Loucy (cell line): Measurements from ENCODE around the gene C2orf92.
"Not testable (repeated sequence)": the region's sequence is repeated elsewhere in the genome, so short reads cannot be mapped to it uniquely, and the experiment has no call there.

Experiments
- H2AFZ ChIP-seq: fragments of 200-600 bp; sonication (generic); 2 replicates; pipeline ENCODE4 v1.6.0; 2016; ENCODE audit warnings: antibody characterized with exemption, mild to moderate bottlenecking, low read length, moderate library complexity
- H3F3A ChIP-seq: fragments of 200-600 bp; 2 replicates; pipeline ENCODE4 v1.6.0; 2016; ENCODE audit warnings: antibody characterized with exemption, low read depth, mild to moderate bottlenecking
- H3K27me3 ChIP-seq: fragments of 200-600 bp; sonication (generic); 2 replicates; pipeline ENCODE4 v1.6.1; 2014; ENCODE audit warnings: low read length, mild to moderate bottlenecking; ENCODE audit not compliant: insufficient read depth, poor library complexity, severe bottlenecking
- H3K36me3 ChIP-seq: fragments of 200-600 bp; sonication (generic); 2 replicates; pipeline ENCODE4 v1.6.1; 2016; ENCODE audit warnings: low read length; ENCODE audit not compliant: insufficient read depth
- H3K4me1 ChIP-seq: fragments of 200-600 bp; sonication (generic); 2 replicates; pipeline ENCODE4 v1.5.1; 2014; ENCODE audit warnings: low read length, mild to moderate bottlenecking; ENCODE audit not compliant: insufficient read depth, poor library complexity, severe bottlenecking
- H3K4me2 ChIP-seq: fragments of 200-600 bp; sonication (generic); 2 replicates; pipeline ENCODE4 v1.6.0; 2014; ENCODE audit warnings: antibody characterized with exemption, low read length, low read depth, mild to moderate bottlenecking; ENCODE audit not compliant: poor library complexity, severe bottlenecking
- H3K4me3 ChIP-seq: fragments of 200-600 bp; sonication (generic); 2 replicates; pipeline ENCODE4 v1.5.1; 2014; ENCODE audit warnings: low read length, mild to moderate bottlenecking, mixed read lengths; ENCODE audit not compliant: poor library complexity, severe bottlenecking
- H3K79me2 ChIP-seq: fragments of 200-600 bp; sonication (generic); 2 replicates; pipeline ENCODE4 v1.6.1; 2014; ENCODE audit warnings: low read length; ENCODE audit not compliant: insufficient read depth
- H3K9ac ChIP-seq: fragments of 200-600 bp; sonication (generic); 2 replicates; pipeline ENCODE4 v1.6.0; 2014; ENCODE audit warnings: mild to moderate bottlenecking, low read depth, low read length, moderate library complexity; ENCODE audit not compliant: poor library complexity, severe bottlenecking
- H3K9me2 ChIP-seq: fragments of 200-600 bp; sonication (generic); replicated peaks from 2 replicates; pipeline ENCODE4 v1.6.1; 2016; ENCODE audit warnings: low read depth, low read length, mixed read lengths
- H3K9me3 ChIP-seq: fragments of 200-600 bp; sonication (generic); 2 replicates; pipeline ENCODE4 v1.6.1; 2014; ENCODE audit warnings: mild to moderate bottlenecking, antibody characterized with exemption, low read length, low read depth; ENCODE audit not compliant: insufficient read depth
- H4K20me1 ChIP-seq: fragments of 200-600 bp; sonication (generic); 2 replicates; pipeline ENCODE4 v1.6.0; 2014; ENCODE audit warnings: antibody characterized with exemption, low read length, mild to moderate bottlenecking; ENCODE audit not compliant: insufficient read depth, poor library complexity, severe bottlenecking
- CTCF ChIP-seq: fragments of 200-600 bp; sonication (generic); conservative IDR thresholded peaks from 2 replicates; pipeline ENCODE4 v1.5.1; 2014; ENCODE audit warnings: mild to moderate bottlenecking, antibody characterized with exemption, low read length
- EZH2phosphoT487 ChIP-seq: fragments of 200-600 bp; IDR thresholded peaks from 2 replicates; pipeline ENCODE4 v1.6.1; 2018; ENCODE audit warnings: antibody characterized with exemption, mild to moderate bottlenecking, moderate library complexity, borderline replicate concordance

The C2orf92 gene

GRCh38 chr2:97676620-97677019, 7.1 kb downstream of the C2orf92 start:
- TF ChIP-seq CTCF (no peak), EZH2phosphoT487 (no peak)
- Histone ChIP-seq H2AFZ (no peak overlapping the region), H3K9ac (no peak overlapping the region), H3K4me1 (no peaks in the 10 kb centered on the region), H3K79me2 (no peaks in the 10 kb centered on the region), H3K4me2 (no peak overlapping the region), H3K4me3 (no peak overlapping the region), H3K36me3 (no peaks in the 10 kb centered on the region), H3F3A (no peaks in the 10 kb centered on the region), H3K9me3 (no peaks in the 10 kb centered on the region), H3K9me2 (no peaks in the 10 kb centered on the region), H3K27me3 (no peaks in the 10 kb centered on the region), H4K20me1 (no peaks in the 10 kb centered on the region)

GRCh38 chr2:97677480-97677879, 8.0 kb downstream of the C2orf92 start:
- Histone ChIP-seq H3F3A (no peaks in the 10 kb centered on the region), H4K20me1 (no peaks in the 10 kb centered on the region), H3K36me3 (no peaks in the 10 kb centered on the region), H3K4me2 (no peak overlapping the region), H3K4me1 (no peaks in the 10 kb centered on the region), H3K27me3 (no peaks in the 10 kb centered on the region), H3K9me2 (no peaks in the 10 kb centered on the region), H3K9me3 (no peaks in the 10 kb centered on the region), H2AFZ (no peak overlapping the region), H3K9ac (no peak overlapping the region), H3K4me3 (no peak overlapping the region), H3K79me2 (no peaks in the 10 kb centered on the region)
- TF ChIP-seq EZH2phosphoT487 = no peak
- TF ChIP-seq CTCF = no peak

- Histone ChIP-seq H3K4me2 (no peak overlapping the region), H3K4me1 (no peaks in the 10 kb centered on the region), H2AFZ (no peak overlapping the region), H3K79me2 (no peaks in the 10 kb centered on the region), H3K36me3 (no peaks in the 10 kb centered on the region), H3K27me3 (no peaks in the 10 kb centered on the region), H3K9me3 (no peaks in the 10 kb centered on the region), H3K9me2 (no peaks in the 10 kb centered on the region), H3F3A (no peaks in the 10 kb centered on the region), H4K20me1 (no peaks in the 10 kb centered on the region), H3K4me3 (no peak overlapping the region), H3K9ac (no peak overlapping the region)
- no peak for TF ChIP-seq CTCF
- TF ChIP-seq EZH2phosphoT487 = no peak
Measured at GRCh38 chr2:97678298-97678697, 8.8 kb downstream of the C2orf92 start.

GRCh38 chr2:97687235-97687634, 17.7 kb downstream of the C2orf92 start:
- not testable (repeated sequence) for H3K9me2 ChIP-seq, H3K4me3 ChIP-seq, H4K20me1 ChIP-seq, H3K9ac ChIP-seq, H3K9me3 ChIP-seq, H3F3A ChIP-seq, H3K4me2 ChIP-seq, H3K27me3 ChIP-seq, H3K4me1 ChIP-seq, H3K36me3 ChIP-seq, H2AFZ ChIP-seq, H3K79me2 ChIP-seq
